NCI-H2196 treated with DMSO at 0.1 percent for 48 hours (cell line): ENCODE results near the gene MERTK.

Source experiments
- DNase-seq: peaks from one replicate; lab custom pipeline; 2025; ENCODE audit not compliant: unreplicated experiment; lab: John Stamatoyannopoulos, UW

Gene MERTK

DNA sequence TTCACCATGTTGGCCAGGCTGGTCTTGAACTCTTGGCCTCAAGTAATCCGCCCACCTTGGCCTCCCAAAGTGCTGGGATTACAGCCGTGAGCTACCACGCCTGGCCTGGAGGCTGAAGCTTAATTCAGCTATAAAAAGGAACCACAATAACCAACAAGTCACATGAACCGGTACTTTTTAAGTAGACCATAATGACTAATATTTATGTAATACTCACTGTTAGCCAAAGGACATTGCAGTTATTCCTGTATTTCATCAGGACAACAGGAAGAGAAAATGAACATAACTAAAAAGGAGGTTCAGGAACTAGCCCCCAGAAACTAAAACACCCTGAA lies 107.6 kb downstream of the MERTK start:
- no peak for DNase-seq

DNA sequence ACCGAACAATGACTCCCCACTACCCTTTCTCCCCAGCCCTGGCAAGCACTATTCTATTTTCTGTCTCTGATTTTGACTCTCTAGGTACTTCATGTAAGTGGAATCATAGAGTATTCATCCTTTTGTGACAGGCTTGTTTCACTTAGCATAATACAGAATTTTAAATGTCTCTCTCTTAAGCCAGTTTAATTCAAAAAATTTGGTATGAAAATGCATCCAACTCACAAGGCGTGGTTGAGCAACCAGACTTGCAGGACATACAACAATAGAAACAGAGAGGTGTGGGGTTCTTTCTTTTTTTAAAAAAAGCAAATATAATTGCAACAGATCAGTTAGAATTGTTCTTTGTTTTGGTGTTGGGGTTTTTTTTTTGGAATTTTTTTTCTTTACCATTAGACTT lies 109.1 kb downstream of the MERTK start:
- no peak for DNase-seq

DNA sequence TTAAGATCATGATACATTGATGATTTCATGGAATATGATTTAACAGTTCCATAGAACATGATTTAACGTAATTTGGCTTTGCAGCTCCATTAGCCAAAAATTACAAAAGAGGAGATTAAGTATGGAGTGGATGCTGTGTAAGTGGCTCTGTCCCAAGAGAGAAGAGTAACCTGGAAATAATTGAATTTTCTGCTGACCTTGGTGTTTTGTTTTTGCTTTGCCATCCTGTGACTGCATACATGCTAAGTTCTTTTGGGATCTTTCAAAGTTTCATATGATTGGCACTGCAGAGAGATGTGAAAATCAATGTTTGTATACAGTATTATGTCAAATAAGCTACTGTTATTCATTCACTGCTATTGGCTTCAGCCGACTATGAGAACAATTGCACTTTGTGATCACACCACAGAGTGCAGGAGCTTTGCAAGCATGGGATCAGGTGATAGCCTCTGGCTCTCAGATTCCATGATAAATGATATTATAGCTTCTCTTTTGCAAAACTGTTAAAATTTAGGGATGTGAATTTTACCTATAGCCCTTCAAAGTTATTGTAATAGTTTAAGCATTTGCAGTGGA lies 110.6 kb downstream of the MERTK start:
- no peak for DNase-seq

DNA sequence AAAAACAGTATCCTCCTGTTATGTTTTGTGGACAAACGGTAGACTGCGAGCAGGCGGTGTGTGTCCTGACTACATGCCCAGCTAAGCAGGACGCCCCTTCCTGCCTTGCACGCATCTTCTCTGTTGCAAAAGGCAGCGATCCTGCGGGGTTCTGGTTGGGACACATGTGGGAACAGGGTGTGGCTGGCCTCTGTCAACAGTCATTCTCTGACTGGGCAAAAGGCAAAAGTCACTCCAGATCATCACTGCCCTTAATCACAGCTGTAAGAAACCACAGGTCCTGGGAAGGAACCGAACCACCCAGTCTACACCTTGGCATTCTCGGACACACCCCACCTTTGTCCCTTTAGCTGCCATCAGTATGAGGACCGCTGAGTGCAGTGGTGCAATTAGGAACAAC lies 112.3 kb downstream of the MERTK start:
- no peak for DNase-seq

DNA sequence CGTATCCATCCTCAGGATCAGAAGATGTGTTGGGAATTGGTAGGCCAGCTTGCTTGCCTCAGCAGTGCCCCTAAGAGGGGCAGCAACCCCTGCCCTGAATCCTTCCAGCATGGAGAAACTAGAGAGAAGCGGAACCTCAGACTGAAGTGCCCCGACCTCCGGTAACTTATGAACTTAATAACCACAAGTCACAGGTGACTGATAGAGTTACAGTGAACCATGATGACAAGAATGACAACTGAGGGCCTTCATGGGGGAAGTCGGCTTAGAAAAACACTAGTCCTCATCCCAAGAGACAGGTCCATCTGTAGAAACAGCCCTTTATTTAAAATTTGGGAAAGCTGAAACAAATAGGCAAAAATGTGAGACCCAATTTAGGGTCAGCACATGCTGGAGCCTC lies 114.1 kb downstream of the MERTK start:
- DNase-seq, result no peak

DNA sequence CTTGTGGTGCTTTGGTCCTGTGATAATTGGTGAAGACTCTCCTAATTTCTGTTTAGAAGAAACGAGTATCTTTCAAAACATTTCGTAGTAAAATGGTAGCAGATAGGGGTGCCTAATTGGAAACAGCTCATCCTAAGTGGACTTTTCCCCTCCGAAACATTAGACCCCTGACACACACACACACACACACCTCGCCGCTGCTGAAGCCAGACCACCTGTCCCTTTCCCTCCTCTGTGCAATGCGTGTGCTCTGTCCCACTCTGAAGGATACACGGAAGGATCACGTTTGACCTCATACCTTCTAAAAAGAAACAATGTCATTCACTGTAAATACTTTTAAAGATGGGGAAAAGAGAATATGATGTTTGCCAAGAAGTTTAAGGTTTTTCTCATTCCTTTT lies 120.4 kb downstream of the MERTK start:
- no peak for DNase-seq

DNA sequence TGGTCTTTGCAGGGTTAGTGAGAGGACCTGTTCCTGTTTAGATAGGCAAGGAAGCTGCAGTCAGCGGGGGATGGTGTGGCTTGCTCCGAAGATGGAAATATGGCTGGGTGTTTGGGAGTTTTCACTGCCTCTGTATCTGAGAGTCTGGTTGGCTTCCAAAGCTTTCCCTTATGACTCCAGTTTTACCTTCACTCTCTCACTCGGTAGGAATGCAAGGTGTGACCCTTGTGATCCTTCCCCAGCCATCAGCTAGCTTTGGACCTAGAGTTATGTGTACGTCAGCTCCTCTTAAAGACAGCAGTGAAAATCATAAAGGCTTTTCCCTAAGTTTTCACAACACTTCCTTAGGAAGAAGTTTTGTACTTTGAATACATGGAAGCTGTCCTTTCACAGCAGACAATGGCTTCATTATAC lies 121.2 kb downstream of the MERTK start:
- no peak for DNase-seq

- no peak for DNase-seq
These were observed 122.2 kb downstream of the MERTK start for GRCh38 chr2:112020561-112020960.

- DNase-seq, result no peak
These were observed 122.9 kb downstream of the MERTK start for GRCh38 chr2:112021290-112021689.

- no peak for DNase-seq
These were observed 123.4 kb downstream of the MERTK start for GRCh38 chr2:112021781-112022231.

- no peak for DNase-seq
These were observed 125.3 kb downstream of the MERTK start for GRCh38 chr2:112023707-112024106.

GRCh38 chr2:112024231-112024630 lies 125.8 kb downstream of the MERTK start:
- no peak for DNase-seq

GRCh38 chr2:112024896-112025491 lies 126.6 kb downstream of the MERTK start:
- DNase-seq, result no peak

DNA sequence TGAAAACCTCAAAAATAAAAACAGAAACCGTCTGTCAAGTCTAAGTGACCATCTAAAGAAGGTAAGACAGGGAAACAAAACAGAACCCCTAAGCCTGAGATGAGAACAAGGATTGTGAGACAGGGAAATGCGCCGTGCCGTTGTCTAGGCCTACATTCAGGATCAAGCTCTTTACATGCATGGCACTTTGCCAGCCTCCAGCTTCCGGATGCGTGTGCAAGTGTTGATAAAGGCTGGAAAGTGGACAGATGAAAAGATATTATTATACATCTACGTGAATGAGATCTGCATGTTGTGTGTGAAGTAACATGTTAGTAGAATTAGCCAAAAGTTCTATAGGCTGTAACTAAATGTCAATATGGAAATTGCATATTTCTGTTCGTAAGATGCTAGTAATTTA lies 128.1 kb downstream of the MERTK start:
- DNase-seq, result no peak

DNA sequence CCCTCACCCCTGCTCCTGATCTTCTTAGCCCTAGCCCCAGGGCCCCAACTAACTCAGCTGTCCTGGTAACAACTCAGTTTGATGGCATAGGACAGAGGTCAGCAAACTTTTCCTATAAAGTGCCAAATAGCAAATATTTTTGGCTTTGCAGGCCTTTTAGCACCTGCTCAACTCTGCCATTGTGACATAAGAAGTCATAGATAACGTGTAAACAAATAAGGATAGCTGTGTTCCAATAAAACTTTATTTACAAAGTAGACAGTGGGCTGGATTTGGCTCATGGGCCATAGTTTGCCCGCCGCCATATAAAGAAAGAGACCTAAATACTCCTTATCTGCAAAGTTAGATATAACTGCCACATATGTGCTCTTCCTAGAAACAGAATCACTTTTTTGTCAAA lies 129.4 kb downstream of the MERTK start:
- DNase-seq, result no peak

GRCh38 chr2:112029164-112029563 lies 130.8 kb downstream of the MERTK start:
- no peak for DNase-seq

DNA sequence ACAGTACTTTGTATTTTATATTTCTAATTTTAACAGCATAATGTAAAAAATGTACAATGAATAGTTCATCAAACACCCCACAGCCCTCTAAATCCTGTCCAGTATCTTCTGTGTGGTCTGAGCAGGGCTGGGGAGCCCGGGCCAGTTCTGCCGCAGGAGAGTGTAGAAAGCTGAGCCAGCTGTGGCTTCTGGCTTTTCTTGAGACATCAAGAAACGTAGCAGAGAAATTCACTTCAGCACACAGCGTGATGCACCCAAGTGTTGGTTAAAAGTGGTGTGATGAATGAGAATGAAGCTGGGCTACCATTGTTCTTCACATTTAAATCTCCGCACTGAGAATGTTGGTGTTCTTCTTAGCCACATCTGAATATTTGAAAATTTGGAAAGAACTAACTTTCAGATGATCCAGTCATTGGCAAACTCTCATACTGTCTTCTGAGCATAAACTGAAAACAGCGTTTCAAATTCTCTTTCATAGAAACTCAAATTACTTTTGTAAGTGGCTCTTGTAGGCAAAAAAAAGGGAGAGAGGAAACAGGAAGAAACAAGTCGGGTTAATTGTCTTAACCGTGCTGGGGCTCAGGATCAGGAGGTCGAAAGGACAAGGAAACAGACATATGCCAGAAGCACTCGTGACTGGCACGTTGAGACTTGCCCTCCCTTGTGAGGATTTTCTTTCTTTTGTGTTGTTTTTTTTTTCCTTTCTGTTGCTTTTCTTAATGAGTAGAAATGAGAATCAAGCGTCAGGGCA lies 133.2 kb downstream of the MERTK start:
- peak; percentile 64 for DNase-seq

DNA sequence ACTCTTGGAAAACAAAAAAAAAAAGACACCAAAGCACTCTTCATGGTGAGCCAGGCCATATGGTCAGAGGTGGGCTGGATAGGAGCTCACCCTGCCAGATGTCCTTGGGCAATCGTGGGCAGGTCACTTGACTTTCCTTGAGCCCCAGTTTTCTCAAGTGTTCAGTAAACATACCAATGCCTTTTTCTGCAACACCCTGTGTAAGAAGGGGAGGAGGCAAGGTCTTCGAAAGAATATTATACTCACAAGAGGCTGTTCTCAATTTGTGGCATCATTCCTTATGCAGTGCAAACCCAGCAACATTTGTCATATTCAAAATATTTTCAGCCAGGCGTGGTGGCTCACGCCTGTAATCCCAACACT lies 133.8 kb downstream of the MERTK start:
- DNase-seq, result peak; percentile 60

DNA sequence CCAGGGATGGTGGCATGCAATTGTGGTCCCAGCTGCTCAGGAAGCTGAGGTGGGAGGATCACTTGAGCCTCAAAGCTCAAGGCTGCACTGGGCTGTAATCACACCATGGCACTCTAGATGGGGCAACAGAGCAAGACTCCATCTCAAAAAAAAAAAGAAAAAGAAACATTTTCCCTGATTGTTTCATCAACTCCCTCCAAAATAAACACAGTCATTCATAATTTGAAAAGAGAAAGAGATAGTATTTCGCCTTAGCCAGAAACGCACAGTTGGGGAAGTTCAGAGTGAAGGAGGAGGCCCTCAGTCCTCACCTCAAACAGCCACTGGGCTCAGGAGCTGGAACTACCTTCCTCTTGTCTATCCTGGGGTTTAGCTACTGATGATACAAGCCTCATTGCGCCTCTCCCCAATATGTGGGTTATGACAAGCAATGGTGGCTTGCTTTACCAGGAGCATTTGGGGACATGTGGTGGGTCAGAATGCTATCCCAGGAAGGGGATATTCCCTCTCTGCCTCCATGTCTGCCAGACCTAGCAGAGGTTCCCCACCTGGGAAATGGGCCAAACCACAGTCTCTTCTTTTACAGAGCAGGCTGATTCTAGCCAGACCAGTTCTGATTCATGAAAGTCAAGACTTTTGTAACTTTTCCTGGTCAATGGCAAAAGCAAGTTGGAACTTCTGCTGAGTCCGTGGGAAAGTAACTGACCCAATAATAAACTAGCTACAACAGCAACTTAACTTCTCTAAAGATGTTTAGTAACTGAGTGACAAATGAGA lies 134.5 kb downstream of the MERTK start:
- DNase-seq, result peak; percentile 54

DNA sequence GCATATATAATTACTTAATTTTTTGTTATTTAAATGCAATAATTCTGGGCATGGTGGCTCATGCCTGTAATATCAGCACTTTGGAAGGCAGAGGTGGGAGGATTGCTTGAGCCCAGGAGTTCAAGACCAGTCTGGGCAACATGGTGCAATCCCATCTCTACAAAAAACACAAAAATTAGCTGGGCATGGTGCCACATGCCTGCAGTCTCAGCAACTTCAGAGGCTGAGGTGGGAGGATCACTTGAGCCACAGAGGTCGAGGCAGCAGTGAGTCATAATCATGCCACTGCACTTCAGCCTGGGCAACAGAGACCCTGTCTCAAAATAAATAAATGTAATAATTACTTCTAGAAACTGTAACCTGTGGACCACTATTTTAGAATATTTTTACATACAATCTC lies 135.2 kb downstream of the MERTK start:
- DNase-seq, result no peak

- no peak for DNase-seq
These were observed 136.5 kb downstream of the MERTK start for GRCh38 chr2:112034924-112035323.

DNA sequence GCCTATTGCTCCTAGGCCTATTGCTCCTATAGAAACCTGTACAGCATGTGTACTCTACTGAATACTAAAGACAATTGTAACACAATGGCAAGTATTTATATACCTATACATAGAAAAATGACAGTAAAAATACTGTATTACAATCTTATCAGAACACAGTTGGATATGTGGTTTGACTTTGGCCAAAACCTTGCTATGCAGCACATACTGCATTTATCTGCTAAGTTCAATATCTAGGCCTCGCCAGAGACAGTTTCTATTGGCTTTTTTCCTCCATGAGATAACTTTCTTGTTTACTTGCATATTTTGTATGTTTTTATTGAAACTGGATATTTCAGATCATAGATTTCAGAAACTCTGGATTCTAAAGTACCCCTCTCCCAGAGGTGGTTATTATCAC lies 137.4 kb downstream of the MERTK start:
- no peak for DNase-seq
